GM18508 (cell line): ENCODE data around the gene DHX16.
A peak's percentile ranks its signal among the peaks of the same experiment; 100 is the strongest.
"Not testable (repeated sequence)": the region's sequence is repeated elsewhere in the genome, so short reads cannot be mapped to it uniquely, and the experiment has no call there.

Experiments
- ATAC-seq: cut with Tn5 transposase; IDR thresholded peaks from one replicate; pipeline ENCODE4 v1.9.1; 2021; ENCODE audit warnings: moderate number of reproducible peaks; ENCODE audit not compliant: insufficient read depth, unreplicated experiment

The DHX16 gene

GRCh38 chr6:30672445-30673253, at the start of gene DHX16:
DHX16 (minus strand) TSS chr6:30673006; CDS start chr6:30672841, 165 bp downstream.
- peak; percentile 50 for ATAC-seq

- not testable (repeated sequence) for ATAC-seq
Measured at GRCh38 chr6:30722025-30722279, 49.1 kb upstream of the DHX16 start.

GRCh38 chr6:30721198-30722024, 48.6 kb upstream of the DHX16 start:
- no peak for ATAC-seq

GRCh38 chr6:30720738-30721197, 48.0 kb upstream of the DHX16 start:
- no peak for ATAC-seq

DNA sequence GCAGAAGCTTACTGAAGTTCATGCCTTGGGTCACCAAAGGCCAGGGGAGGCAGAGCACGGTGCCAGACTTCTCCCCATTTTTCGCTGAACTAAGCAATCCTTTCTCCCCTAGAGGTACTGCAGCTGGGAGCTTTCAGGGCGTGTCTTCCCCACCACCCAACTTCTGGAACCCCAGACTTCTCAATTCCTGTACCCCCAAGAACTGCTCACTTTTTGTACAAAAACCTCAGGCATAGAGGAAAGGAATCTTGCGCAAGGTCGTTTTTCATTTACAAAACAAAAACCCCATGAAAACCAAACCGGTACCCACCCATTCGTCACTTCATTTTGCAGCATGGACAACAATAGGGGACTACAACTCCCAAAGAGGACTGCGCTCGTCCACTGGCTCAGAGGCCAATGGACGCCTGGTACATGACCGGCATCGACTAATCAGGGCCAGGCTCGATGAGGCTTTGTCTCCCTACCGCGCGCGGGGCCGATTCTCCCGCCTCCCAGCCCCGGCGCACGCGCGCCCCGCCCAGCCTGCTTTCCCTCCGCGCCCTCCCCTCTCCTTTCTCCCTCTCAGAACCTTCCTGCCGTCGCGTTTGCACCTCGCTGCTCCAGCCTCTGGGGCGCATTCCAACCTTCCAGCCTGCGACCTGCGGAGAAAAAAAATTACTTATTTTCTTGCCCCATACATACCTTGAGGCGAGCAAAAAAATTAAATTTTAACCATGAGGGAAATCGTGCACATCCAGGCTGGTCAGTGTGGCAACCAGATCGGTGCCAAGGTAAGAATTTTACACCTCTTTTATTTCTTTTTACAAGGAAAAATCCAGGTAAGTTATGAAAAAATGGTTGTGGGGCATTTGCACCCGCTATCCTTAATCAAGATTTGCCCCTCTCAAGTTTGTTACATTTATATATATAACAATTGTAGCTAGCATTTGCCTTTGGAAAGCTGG, 47.3 kb upstream of the DHX16 start, which contains the start of gene TUBB:
TSS of gene TUBB (plus strand) at position 562 of the 947 bp plus-strand sequence. CDS start at position 717, 155 bp downstream.
- ATAC-seq: no peak

DNA sequence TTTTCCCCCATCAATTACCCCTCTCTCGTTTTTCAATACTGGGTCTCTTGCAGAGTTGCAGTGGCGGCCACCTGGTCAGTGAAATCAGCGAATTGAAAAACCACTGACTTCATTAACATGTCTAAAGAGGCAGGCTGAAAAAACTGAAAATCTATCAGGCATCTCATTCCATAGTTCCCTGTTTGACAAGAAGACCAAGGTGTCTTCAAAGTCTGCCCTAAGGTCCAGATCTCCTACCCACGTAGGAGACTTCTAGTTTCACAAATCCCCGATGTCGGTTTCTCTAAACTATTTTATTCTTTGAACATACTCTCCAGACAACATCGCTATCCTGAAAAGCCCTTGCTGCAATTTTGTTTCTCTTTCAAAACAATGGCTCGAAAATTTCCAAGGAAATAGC, 46.5 kb upstream of the DHX16 start:
- ATAC-seq: no peak

GRCh38 chr6:30717845-30718720, 45.3 kb upstream of the DHX16 start:
- not testable (repeated sequence) for ATAC-seq

- peak; percentile 55 for ATAC-seq
Measured at GRCh38 chr6:30717129-30717844, 44.5 kb upstream of the DHX16 start, which contains the start of gene MDC1. MDC1 (minus strand) TSS chr6:30717281; CDS start chr6:30715175, 2,106 bp downstream.

GRCh38 chr6:30716879-30717128, 44.0 kb upstream of the DHX16 start:
- ATAC-seq: no peak

GRCh38 chr6:30714263-30714662, 41.5 kb upstream of the DHX16 start:
- no peak for ATAC-seq

- ATAC-seq: no peak
Measured at GRCh38 chr6:30712441-30712945, 39.7 kb upstream of the DHX16 start.

- no peak for ATAC-seq
Measured at GRCh38 chr6:30711758-30712380, 39.1 kb upstream of the DHX16 start.

- ATAC-seq: no peak
Measured at GRCh38 chr6:30709101-30709868, 36.5 kb upstream of the DHX16 start.

- ATAC-seq: no peak
Measured at GRCh38 chr6:30707281-30707850, 34.6 kb upstream of the DHX16 start.

DNA sequence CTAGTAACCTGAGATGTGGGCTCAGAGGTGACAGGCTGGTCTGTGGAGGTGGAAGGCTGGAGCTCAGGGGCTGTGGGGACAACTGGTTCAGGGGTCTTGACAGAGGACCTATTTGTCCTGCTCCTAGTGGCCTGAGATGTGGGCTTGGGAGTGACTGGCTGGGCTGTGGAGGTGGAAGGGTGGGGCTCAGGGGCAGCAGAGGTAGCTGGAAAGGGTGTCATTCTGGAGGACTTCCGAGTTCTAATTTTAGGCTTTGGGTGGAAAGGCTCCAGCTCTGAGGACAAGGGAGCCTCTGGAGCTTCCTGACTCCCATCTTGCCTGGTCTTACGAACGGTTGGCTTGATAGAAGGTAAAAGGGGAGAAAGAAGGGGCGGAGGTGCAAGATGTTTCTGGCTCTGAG, 32.8 kb upstream of the DHX16 start:
- ATAC-seq: no peak

DNA sequence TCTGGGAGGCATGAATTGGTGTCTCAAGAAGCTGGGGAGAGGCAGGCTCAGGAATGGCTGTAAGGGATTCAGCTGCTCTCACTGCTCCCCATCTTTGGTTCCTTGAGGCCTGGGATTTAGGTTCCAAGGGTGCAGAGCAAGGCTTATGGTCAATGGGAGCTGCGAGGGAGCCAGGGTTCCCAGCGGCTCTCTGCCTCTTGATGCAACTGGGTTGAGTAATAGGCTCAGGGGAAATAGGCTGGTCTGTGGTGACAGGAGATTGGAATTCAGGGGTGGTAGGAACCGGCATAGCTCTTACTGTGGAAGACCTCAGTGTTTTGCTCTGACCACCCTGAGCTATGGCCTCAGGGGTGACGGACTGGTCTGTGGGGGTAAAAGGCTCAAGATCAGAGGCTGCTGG, 31.0 kb upstream of the DHX16 start:
- ATAC-seq: no peak

DNA sequence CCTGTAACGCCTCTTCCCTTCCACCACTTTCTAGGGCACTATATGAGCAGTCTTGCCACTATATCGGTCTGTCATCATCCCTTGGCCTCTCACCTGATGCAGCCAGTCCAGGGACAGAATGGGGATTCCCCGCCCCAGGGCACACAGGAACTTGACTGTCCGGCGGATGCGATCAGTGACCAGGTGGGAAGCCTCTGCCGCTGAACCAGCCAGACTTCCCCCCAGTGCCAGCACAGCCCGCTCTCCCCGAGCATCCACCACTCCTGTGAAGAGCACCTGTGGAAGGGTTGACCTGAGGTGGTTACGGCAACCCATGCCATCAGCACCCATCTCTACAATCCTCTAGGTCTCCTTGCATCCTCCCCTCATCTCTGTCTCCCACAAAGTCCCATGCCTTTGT, 30.2 kb upstream of the DHX16 start:
- no peak for ATAC-seq
